H7 (cell line): ENCODE results near the gene PSMD13. TPM values are rescaled to one million over a fixed set of nuclear protein-coding genes. Genes with fewer than 3 reads are reported as not detected.
A peak's percentile ranks its signal among the peaks of the same experiment; 100 is the strongest.
"Not testable (repeated sequence)": the region's sequence is repeated elsewhere in the genome, so short reads cannot be mapped to it uniquely, and the experiment has no call there.

Experiments used
- DNase-seq: peaks from one replicate; pipeline ENCODE4 v3.0.0; 2012
- H3K27me3 ChIP-seq: 2 replicates; pipeline ENCODE4 v1.6.0; 2011; ENCODE audit warnings: mild to moderate bottlenecking, low read length; ENCODE audit not compliant: control insufficient read depth, insufficient read depth
- H3K36me3 ChIP-seq: replicated peaks from 2 replicates; pipeline ENCODE4 v1.5.1; 2011; ENCODE audit warnings: low read length; ENCODE audit not compliant: control insufficient read depth, insufficient read depth
- H3K4me3 ChIP-seq: 2 replicates; pipeline ENCODE4 v1.5.1; 2011; ENCODE audit warnings: low read depth, mild to moderate bottlenecking, control low read depth, low read length, moderate library complexity; ENCODE audit not compliant: insufficient read depth
- total RNA-seq: library from RNA; depleted of rRNA; stranded (reverse); fragments of >200 nt; shearing (Covaris generic); gene quantifications from 2 replicates; pipeline ENCODE4 v1.2.3, GENCODE V29; 2014; rRNA removed

PSMD13 gene
- 186 and 234 TPM in 2 replicates for total RNA-seq

DNA sequence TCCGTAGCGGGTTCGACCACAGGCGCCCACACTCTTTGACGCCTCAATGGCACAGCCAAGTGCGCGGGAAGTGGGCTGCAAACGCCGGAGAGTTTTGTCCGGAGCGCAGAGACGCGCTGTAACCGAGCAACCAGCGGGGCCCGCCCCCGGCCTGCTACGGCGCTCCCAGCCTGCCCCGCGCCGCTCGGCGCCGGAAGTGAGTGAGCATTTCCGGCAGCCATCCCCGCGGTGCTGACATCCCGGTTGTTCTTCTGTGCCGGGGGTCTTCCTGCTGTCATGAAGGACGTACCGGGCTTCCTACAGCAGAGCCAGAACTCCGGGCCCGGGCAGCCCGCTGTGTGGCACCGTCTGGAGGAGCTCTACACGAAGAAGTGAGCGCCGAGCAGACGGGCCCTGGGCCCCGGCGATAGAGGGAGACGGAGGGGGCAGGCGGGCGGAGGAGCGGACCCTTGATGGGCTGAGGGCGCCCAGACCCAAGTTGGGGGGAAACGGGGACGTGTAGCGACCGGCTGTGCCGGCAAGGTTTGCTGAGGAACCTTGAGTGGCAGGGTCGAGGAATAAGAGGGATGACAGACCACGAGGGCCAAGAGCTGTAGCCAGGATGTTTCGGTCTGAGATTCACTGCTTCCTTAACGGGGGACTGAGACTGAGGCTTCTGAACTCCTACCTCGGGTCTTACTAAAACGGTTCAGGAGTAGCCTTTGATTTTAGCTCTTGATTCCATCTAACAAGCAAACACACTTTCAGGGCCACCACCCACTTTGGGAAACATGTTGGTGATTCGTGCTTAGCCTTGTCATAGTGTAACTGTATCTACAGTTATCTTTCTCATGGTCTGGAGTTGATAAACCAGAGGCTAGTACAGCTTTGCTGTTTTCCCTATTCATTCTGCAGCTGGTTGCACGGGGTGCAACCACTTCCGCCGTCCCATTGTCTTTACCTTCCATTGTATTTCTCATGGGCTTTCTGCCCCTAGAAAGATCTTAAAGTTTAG is at the start of gene PSMD13:
TSS of gene PSMD13 (plus strand) at position 203 of the 994 bp plus-strand sequence. CDS start at position 277, 74 bp downstream.
- Histone ChIP-seq H3K27me3 (no peaks in the 10 kb centered on the region), H3K4me3 (peak within 1 kb of the TSS; percentile 93), H3K36me3 (peaks cover 3% of the 10 kb centered on the region)
- peak; percentile 96 for DNase-seq

DNA sequence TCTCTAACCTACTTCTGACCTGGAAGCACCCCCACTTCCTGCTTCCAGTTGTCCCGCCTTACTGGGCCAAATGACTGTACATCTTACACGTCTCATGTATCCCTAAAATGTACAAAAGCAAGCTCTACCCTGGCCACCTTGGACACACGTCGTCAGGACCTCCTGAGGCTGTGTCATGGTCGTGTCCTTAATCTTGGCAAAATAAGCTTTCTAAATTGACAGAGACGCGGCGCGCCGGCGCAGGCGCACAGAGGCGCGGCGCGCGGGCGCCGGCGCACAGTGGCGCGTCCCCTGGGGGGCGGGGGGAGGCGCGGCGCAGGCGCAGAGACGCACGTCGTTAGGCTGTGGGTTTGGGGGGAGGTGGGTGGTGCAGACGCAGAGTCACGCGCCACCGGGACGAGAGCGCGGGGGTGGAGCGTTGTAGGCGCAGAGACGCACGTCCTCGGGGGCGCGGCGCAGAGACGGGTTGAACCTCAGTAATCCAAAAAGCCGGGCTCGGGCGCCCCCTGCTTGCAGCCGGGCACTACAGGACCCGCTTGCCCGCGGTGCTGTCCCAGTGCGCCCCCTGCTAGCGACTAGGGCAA is 47.5 kb upstream of the PSMD13 start:
- not testable (repeated sequence) for DNase-seq, H3K36me3 ChIP-seq, H3K4me3 ChIP-seq, H3K27me3 ChIP-seq

DNA sequence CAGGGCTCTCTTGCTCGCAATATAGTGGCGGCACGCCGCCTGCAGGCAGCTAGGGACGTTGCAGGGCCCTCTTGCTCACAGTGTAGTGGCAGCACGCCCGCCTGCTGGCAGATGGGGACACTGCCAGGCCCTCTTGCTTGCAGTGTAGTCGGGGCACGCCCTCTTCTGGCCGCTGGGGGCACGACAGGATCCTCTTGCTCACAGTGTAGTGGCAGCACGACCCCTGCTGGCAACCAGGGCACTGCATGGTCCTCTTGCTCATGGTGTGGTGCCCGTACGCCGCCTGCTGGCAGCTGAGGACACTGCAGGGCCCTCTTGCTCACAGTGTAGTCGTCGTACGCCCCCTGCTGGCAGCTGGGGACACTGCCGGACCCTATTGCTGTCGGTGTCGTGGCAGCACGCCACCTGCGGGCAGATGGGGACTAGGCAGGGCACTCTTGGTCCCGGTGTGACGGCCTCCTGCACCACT is 46.9 kb upstream of the PSMD13 start:
- not testable (repeated sequence) for DNase-seq, H3K4me3 ChIP-seq, H3K27me3 ChIP-seq, H3K36me3 ChIP-seq

DNA sequence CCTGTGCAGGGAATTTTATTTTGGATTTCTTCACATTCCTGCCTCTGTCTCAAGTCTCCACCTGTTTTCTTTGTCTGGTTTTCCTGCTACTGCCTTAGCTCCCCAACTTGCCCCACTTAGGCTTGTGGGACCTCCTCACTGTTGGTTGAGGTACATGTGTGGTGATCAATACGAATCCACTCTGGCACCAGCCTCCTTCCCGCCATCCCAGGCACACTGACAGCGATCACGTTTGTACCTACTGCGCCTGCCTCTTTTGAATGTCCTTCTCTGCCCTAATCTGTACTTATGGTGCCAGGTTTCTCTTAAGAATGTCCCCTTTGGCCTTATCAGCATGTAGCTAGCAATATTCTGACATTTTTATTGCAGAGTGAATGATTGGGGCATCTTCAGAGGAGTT is 46.2 kb upstream of the PSMD13 start:
- H3K36me3 ChIP-seq, H3K4me3 ChIP-seq, H3K27me3 ChIP-seq, DNase-seq: not testable (repeated sequence)

DNA sequence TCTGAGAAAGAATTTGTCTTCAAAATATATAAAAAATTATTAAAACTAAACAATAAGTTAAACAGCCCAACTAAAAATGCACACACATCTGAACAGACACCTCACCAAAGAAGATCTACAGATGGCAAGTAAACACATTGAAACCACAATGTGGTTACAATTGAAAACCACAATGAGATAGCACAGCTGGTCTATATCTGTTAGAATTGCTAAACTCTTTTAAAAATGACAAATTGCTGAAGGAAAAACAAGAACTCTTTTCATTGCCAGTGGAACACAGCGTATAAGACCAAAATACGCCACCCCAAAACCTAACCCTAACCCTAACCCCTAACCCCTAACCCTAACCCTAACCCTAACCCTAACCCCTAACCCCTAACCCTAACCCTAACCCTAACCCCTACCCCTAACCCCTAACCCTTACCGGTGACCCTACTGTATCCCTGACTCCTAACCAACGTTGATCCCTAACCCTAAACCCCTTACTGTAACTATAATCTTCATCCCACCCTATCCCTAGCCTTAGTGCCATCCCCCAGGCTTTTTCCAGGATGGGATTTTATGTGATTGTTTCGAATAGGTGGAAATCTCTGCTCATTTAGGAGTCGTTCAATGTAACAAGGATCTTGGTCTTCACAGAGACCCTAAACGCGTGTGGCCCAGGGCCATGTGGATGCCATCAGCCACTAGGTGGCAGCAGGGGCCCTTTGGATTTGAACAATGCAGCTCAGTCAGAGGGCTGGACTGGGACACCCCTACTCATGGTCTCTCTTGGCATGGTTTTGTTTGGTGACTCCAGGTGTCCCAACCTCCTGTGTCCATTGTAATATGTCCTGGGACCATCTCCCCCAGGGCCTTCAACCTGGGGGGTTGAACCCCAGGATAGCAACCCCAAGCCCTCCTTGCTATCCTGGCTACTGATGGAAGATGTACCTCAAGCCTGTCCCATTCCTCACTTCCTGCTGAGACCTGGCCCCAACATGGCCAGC is 45.0 kb upstream of the PSMD13 start:
- H3K4me3 ChIP-seq, H3K27me3 ChIP-seq, H3K36me3 ChIP-seq, DNase-seq: not testable (repeated sequence)

DNA sequence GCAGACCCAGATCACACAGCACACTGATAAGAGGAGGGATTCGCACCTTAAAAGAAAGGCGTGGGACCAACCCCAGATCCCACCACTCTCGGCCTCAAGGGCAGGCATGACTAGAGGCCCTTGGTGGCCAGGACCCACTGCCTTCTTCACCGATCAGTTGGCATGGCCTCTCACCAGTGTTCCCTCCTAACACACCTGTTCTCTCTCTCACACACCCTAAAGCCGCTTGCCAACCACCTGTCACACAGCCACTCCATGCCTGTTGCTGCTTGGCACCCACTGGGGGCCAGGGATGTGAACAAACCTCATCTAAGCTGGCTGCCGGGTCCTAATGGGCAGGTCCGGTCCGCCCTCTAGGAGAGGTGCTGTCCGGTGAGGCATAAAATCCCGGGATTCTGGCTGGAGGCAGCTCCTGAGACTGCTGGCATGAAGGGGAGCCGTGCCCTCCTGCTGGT is 44.1 kb upstream of the PSMD13 start, which contains the start of gene SCGB1C1:
TSS of gene SCGB1C1 (plus strand) at position 405 of the 455 bp plus-strand sequence. CDS start at position 427, 22 bp downstream.
- not testable (repeated sequence) for H3K36me3 ChIP-seq, H3K27me3 ChIP-seq, DNase-seq, H3K4me3 ChIP-seq

DNA sequence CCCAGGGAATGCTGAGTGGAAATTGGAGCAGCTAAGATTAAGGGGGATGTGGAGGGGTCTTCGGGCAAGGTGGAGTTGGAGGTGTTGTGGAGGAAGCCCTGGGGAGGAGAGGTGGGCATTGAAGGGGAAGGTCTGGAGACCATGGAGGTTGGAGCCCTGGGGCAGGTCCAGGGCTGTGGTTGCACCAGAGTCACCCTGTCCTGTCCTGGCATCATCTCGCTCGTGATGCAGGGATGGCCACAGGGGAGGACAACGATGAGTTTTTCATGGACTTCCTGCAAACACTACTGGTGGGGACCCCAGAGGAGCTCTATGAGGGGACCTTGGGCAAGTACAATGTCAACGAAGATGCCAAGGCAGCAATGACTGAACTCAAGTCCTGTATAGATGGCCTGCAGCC is 43.3 kb upstream of the PSMD13 start:
- H3K27me3 ChIP-seq, H3K4me3 ChIP-seq: not testable (repeated sequence)

DNA sequence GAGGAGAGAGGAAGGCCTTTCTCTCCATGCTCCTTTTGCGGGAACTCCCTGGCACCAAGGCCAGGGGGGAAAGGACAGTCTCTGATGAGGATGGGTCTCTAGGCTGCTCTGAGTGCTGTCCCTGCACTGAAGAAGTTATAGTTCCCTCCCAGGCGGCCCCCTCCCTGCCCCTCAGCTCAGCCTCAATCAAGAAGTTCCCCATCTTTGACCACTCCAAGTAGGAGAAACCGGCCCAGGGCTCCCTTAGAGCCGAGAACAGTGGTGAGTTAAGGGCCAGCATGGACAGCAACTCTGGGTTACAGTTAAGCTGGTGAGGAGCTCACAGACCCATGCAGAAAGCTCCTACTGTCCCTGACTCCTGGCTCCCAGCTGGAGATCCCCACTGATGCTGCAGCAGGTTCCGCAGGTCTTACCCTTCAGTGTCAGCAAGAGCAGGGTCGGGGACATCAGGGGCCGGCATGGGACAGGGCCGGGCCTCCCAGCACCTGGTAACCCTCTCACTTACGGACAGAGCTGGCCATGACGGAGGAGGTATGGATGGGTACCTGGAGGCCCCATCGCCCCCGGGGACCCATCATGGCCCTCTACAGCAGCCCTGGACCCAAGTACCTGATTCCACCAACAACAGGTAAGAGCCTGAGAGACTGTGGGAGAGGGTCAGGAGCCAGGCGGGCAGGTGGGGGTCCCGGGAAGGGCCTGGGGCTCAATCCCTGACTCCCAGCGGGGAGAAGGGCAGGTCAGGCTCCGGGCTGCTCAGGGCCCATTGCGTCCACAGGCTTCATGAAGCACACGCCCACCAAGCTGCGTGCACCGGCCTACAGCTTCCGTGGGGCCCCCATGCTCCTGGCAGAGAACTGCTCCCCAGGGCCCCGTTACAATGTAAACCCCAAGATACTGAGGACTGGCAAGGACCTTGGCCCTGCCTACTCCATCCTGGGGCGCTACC is 39.7 kb upstream of the PSMD13 start:
- no peak overlapping the region for H3K4me3 ChIP-seq
- no peaks in the 10 kb centered on the region for H3K36me3 ChIP-seq
- H3K27me3 ChIP-seq, result no peaks in the 10 kb centered on the region
- DNase-seq, result no peak

More for the DNA sequence above, 43.3 kb upstream of the PSMD13 start:
- not testable (repeated sequence) for H3K36me3 ChIP-seq, DNase-seq

DNA sequence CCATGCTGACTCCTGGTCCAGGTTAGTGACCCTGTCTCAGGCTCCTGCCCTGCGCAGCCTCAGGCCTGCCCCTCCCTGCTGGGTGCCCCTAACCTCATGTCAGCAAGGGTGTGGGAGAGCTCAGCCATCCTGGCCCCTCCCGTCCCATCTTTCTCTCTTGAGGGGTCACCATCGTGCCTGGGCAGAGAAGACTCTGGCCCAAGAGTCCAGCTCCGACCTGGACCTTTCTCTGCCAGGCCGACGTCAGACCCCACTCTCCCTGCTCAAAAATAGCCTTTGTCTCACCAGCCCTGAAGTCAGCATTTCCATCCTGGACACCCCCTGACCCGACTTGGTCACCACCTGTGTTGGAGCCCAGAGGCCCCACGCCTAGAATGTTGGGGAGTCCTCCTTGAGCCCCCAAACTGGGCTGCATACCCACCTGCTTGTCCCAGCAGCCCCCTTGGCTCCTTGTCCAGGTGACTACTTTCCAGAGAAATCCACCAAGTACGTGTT is 39.0 kb upstream of the PSMD13 start:
- no peaks in the 10 kb centered on the region for H3K36me3 ChIP-seq
- no peaks in the 10 kb centered on the region for H3K27me3 ChIP-seq
- H3K4me3 ChIP-seq, result no peak overlapping the region
- no peak for DNase-seq

DNA sequence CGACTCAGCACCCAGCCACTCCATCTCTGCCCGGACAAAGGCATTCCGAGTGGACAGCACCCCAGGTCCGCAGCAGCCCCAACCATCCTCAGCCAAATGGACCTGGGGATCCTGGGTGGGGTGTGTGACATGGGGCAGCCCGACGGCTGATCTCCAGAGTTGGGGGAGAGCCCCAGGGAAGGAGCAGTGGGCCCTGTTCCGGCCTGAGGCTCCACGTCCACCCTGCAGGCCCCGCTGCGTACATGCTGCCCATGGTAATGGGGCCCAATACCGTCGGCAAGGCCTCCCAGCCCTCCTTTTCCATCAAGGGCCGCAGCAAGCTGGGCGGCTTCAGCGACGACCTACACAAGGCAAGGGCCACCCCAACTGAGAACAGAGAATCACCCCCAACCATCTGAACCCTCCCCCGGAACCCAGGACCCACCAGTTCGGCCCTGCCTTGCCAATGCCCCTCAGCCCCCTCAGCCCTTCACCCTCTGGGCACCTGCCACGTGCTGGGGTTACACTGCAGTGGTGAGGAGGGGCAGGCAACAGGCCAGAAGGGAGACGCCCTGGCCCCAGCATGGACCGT is 38.5 kb upstream of the PSMD13 start:
- no peaks in the 10 kb centered on the region for H3K27me3 ChIP-seq
- DNase-seq, result no peak

DNA sequence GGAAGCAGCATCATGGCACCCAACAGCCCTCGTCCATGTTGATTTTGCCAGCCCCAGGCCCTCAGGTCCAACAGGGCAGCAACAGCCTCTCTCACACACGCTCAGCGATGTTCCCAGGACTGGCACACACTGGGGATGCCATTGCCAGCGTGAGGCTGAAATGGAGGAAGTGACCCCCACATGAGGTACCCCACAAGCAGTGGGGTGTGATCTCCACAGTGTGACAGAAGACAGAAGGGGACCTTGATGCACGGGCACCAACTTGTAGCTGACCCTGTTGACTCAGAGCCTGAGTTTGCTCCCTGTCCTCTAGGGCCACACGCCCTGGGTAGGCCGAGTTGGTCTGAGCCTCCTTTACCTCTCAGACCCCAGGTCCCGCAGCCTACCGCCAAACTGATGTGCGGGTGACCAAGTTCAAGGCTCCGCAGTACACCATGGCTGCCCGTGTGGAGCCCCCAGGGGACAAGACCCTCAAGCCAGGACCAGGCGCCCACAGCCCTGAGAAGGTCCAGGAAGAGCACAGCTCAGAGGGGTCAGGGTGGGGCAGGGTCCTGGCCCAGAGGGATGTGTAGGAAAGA is 37.7 kb upstream of the PSMD13 start:
- no peaks in the 10 kb centered on the region for H3K36me3 ChIP-seq
- no peak for DNase-seq

More for the DNA sequence above, 38.5 kb upstream of the PSMD13 start:
- H3K4me3 ChIP-seq, result no peak overlapping the region
- H3K36me3 ChIP-seq, result no peaks in the 10 kb centered on the region

DNA sequence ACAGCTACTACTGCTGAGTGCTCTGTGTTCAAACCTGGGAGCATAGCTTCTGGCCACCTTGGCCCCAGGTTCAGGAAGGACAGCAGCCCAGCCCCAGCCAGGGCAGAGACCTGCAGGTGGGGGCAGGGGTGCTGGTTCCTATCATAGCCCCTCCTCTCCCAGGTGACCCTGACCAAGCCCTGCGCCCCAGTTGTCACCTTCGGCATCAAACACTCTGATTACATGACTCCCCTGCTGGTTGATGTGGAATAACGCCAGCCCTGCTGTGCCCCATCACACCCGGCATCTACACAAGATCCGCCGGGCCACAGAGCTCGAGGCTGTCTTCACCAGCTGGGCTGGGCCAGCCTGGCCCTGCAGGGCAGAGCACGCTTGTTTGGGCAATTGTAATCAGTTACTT is 37.0 kb upstream of the PSMD13 start:
- H3K36me3 ChIP-seq, result peaks cover 2% of the 10 kb centered on the region; the same call in 1 of the 2 replicates
- DNase-seq, result peak; percentile 66
- H3K27me3 ChIP-seq, result no peaks in the 10 kb centered on the region
- H3K4me3 ChIP-seq, result no peak overlapping the region

More for the DNA sequence above, 37.7 kb upstream of the PSMD13 start:
- Histone ChIP-seq H3K4me3 (no peak overlapping the region), H3K27me3 (no peaks in the 10 kb centered on the region)
